GM12878 (cell line): ENCODE measurements around the gene CLDN5. TPM values are rescaled to one million over a fixed set of nuclear protein-coding genes. Genes with fewer than 3 reads are reported as not detected.

Source experiments
- ATAC-seq: fragments of 200-7000 bp; cut with Tn5 transposase; 3 replicates; pipeline ENCODE4 v1.9.1; 2020; ENCODE audit warnings: mild to moderate bottlenecking, moderate library complexity
- BruUV-seq: library from RNA; stranded (reverse); fragments of 400-500 nt; replicated peaks from 2 replicates; lab custom pipeline; 2021; lab: Mats Ljungman, UMichigan
- CTCF ChIA-PET: fragments of 300-600 bp; sonication (Branson Sonifier 250); formaldehyde crosslinking; extraction: SDS; loops from one replicate; lab custom pipeline; 2021; ENCODE audit warnings: inconsistent platforms; lab: Yijun Ruan, JAX
- POLR2A ChIA-PET: fragments of 350-600 bp; formaldehyde crosslinking; extraction: SDS; loops from one replicate; lab custom pipeline; 2021; ENCODE audit warnings: inconsistent platforms; lab: Charles Lee
- RAD21 ChIA-PET: fragments of 300-600 bp; sonication (Branson Sonifier 250); formaldehyde crosslinking; loops from one replicate; lab custom pipeline; 2023; ENCODE audit warnings: antibody characterized with exemption; ENCODE audit not compliant: unreplicated experiment; lab: Charles Lee
- SMC1A ChIA-PET: fragments of 300-600 bp; sonication (Branson Sonifier 250); formaldehyde crosslinking; loops from one replicate; lab custom pipeline; 2023; ENCODE audit not compliant: unreplicated experiment, uncharacterized antibody; lab: Charles Lee
- DNase-seq: peaks from one replicate; pipeline ENCODE4 v3.0.0-alpha.2; 2011; ENCODE audit warnings: low read depth, low spot score
- FAIRE-seq: peaks from 3 replicates; lab custom pipeline; 2011; peaks lifted over from hg19 to GRCh38; lab: Jason Lieb, UNC
- H2AFZ ChIP-seq: 2 replicates; pipeline ENCODE4 v1.6.0; 2011; ENCODE audit warnings: low read depth, low read length, control low read depth; ENCODE audit not compliant: control insufficient read depth
- H3K27ac ChIP-seq: 2 replicates; pipeline ENCODE4 v1.5.1; 2011; ENCODE audit warnings: control low read depth; ENCODE audit not compliant: control insufficient read depth, insufficient read depth
- H3K27me3 ChIP-seq, 2 experiments: replicated peaks in 1 of 2; 2 replicates each; pipeline versions ENCODE4 v1.6.0 to v1.6.1; 2011; ENCODE audit warnings: low read length in 1 of 2; ENCODE audit not compliant: control insufficient read depth in 2 of 2, insufficient read depth in 2 of 2
- H3K36me3 ChIP-seq, 2 experiments: 2 replicates each; pipeline ENCODE4 v1.5.1; 2011; ENCODE audit warnings: low read length in 1 of 2; ENCODE audit not compliant: control insufficient read depth in 2 of 2, insufficient read depth in 2 of 2
- H3K4me1 ChIP-seq: 2 replicates; pipeline ENCODE4 v1.6.1; 2011; ENCODE audit warnings: mild to moderate bottlenecking, low read length, moderate library complexity, mixed read lengths; ENCODE audit not compliant: control insufficient read depth, insufficient read depth
- H3K4me2 ChIP-seq: 2 replicates; pipeline ENCODE4 v1.6.0; 2011; ENCODE audit warnings: control low read depth; ENCODE audit not compliant: control insufficient read depth, insufficient read depth
- H3K4me3 ChIP-seq: fragments of 200-600 bp; sonication (generic); 2 replicates; pipeline ENCODE4 v1.5.1; 2016
- H3K79me2 ChIP-seq: 2 replicates; pipeline ENCODE4 v1.6.0; 2011; ENCODE audit warnings: low read length; ENCODE audit not compliant: control insufficient read depth, insufficient read depth
- H3K9ac ChIP-seq: 2 replicates; pipeline ENCODE4 v1.8.0; 2011; ENCODE audit warnings: low read length, control low read depth, mixed read lengths; ENCODE audit not compliant: control insufficient read depth, insufficient read depth
- H3K9me3 ChIP-seq: replicated peaks from 3 replicates; pipeline ENCODE4 v1.5.1; 2011; ENCODE audit warnings: mild to moderate bottlenecking, low read length; ENCODE audit not compliant: control insufficient read depth, insufficient read depth
- H4K20me1 ChIP-seq: 2 replicates; pipeline ENCODE4 v1.6.0; 2011; ENCODE audit not compliant: control insufficient read depth, insufficient read depth
- HCFC1 ChIP-seq: fragments of 150-350 bp; IDR thresholded peaks from 2 replicates; pipeline ENCODE4 v1.6.1; 2014; ENCODE audit warnings: low read length
- PAX5 ChIP-seq: IDR thresholded peaks from 2 replicates; pipeline ENCODE4 v1.6.1; 2011; ENCODE audit warnings: low read depth, low read length, borderline replicate concordance
- RB1 ChIP-seq: fragments of 450-650 bp; formaldehyde crosslinking; IDR thresholded peaks from 2 replicates; pipeline ENCODE4 v1.6.1; 2017; ENCODE audit warnings: mild to moderate bottlenecking, borderline replicate concordance
- RCOR1 ChIP-seq: conservative IDR thresholded peaks from 2 replicates; pipeline ENCODE4 v1.6.1; 2012; ENCODE audit warnings: low read depth, low read length, improper control_type of control experiment
- RELB ChIP-seq: fragments of 450-650 bp; IDR thresholded peaks from 2 replicates; pipeline ENCODE4 v1.6.1; 2017; ENCODE audit warnings: low read depth, mild to moderate bottlenecking, moderate library complexity
- RUNX3 ChIP-seq: IDR thresholded peaks from 2 replicates; pipeline ENCODE4 v1.6.1; 2012; ENCODE audit warnings: low read length, inconsistent platforms
- STAT1 ChIP-seq: fragments of 450-650 bp; conservative IDR thresholded peaks from 2 replicates; pipeline ENCODE4 v1.6.1; 2014; ENCODE audit warnings: antibody characterized with exemption, mild to moderate bottlenecking
- SUPT20H ChIP-seq: IDR thresholded peaks from 2 replicates; pipeline ENCODE4 v1.6.1; 2011; ENCODE audit warnings: low read depth, mild to moderate bottlenecking, low read length, moderate library complexity, borderline replicate concordance; ENCODE audit not compliant: control insufficient read depth
- ZSCAN29 ChIP-seq: fragments of 450-650 bp; IDR thresholded peaks from 2 replicates; pipeline ENCODE4 v1.6.1; 2017; ENCODE audit warnings: mild to moderate bottlenecking, moderate library complexity
- WGBS: methylation state at CpG from one replicate; pipeline ENCODE4 v1.1.6; 2016; ENCODE audit warnings: low lambda C conversion rate; ENCODE audit not compliant: insufficient replicate concordance, insufficient coverage; ENCODE audit errors: missing lambda C conversion rate; 5-methylcytosine and 5-hydroxymethylcytosine counted together
- in situ Hi-C: fragments of 300-500 bp; cut with MboI; formaldehyde crosslinking; loops from 9 replicates; pipeline ENCODE4 v1.14.3; 2018; ENCODE audit warnings: mixed read lengths
- intact Hi-C: fragments of 100-400 bp; cut with micrococcal nuclease; formaldehyde crosslinking; loops from one replicate; pipeline ENCODE4 v1.14.2; 2022; ENCODE audit not compliant: unreplicated experiment
- polyA plus RNA-seq, 11 experiments: library from polyadenylated mRNA; depleted of rRNA in 4 of 11; unstranded in 6 of 11; stranded (reverse) in 5 of 11; fragments of >200 nt; fragmentation: Nextera tagmentation in 4 of 11; fragmentation: Illumina TruSeq in 1 of 11; extraction: Ambion mirVana in 4 of 11; extraction: Trizol in 1 of 11; gene quantifications; 1 replicate in 1 of 11; 2 replicates in 10 of 11; pipeline versions ENCODE4 v1.2.1 to v1.2.3, GENCODE V29; 2011 to 2016; ENCODE audit warnings: inconsistent platforms in 2 of 11, missing spikeins in 2 of 11, low read depth in 1 of 11
- total RNA-seq, 4 experiments: library from RNA; depleted of rRNA in 3 of 4; stranded (reverse); fragments of >200 nt in 3 of 4; fragmentation: Illumina TruSeq in 1 of 4; extraction: Trizol in 1 of 4; gene quantifications; 2 replicates each; pipeline versions ENCODE4 v1.2.1 to v1.2.3, GENCODE V29; 2013 to 2021
- TF ChIP-seq, protein P1 (sequence below): IDR thresholded peaks from 2 replicates; pipeline ENCODE4 v1.6.1; 2012; ENCODE audit warnings: improper control_type of control experiment, low read depth, low read length; ENCODE audit not compliant: insufficient replicate concordance
- TF ChIP-seq, protein P2 (sequence below): fragments of 450-650 bp; IDR thresholded peaks from 2 replicates; pipeline ENCODE4 v1.6.1; 2017; ENCODE audit warnings: mild to moderate bottlenecking, low read depth, inconsistent platforms; ENCODE audit not compliant: poor library complexity, severe bottlenecking
- TF ChIP-seq, protein P3 (sequence below): IDR thresholded peaks from 2 replicates; pipeline ENCODE4 v1.6.1; 2011; ENCODE audit warnings: borderline replicate concordance, low read depth, mild to moderate bottlenecking, moderate library complexity, low read length; ENCODE audit not compliant: insufficient read depth, poor library complexity, severe bottlenecking

The CLDN5 gene
- total and polyA plus RNA-seq, 10 of the 15 experiments (the other 5 are each of a cell fraction or from before 2014, with no cell fraction given): 0.15 TPM; not detected in 9

DNA sequence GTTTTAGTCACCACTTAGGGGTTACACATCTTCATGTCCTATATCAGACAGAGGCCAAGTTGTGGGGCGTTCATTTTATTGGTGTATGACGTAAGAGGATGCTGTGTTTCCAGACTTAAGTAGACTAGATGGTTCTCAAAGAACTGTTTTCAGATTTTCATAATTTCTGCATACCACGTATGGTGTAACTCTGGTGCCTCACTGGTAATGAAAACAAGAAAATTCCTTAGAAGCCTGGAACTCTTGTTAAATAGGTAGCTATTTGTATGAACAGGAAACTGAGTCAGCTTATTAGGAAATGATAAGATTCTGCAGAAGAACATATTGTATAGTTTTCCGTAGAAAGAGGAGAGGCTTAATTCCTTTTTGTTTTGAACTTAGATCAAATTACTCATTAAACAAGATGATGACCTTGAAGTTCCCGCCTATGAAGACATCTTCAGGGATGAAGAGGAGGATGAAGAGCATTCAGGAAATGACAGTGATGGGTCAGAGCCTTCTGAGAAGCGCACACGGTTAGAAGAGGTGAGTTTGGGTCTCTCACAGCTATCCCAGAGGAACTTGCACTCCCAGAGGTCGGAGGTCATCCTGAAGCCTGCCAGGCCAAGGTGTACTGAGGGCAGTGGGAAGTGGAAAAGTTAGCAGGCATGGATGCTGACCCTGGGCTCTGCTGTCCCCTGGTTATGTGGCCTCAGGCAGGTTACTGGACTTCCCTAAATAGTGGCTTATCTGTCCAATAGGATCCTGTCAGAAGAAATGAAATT lies 40.5 kb downstream of the CLDN5 start:
- Histone ChIP-seq H3K36me3 (peaks cover 6 to 8% of the 10 kb centered on the region in 2 experiments; a peak in 3 of 4 replicates), H3K4me3 (no peak overlapping the region), H3K9ac (no peak overlapping the region), H2AFZ (no peak overlapping the region), H4K20me1 (no peaks in the 10 kb centered on the region), H3K4me2 (no peak overlapping the region), H3K9me3 (no peaks in the 10 kb centered on the region), H3K27ac (no peak overlapping the region), H3K79me2 (peaks cover 15% of the 10 kb centered on the region), H3K27me3 (no peaks in the 10 kb centered on the region), H3K4me1 (no peaks in the 10 kb centered on the region)
- SMC1A ChIA-PET: no interaction called here
- WGBS: 94% methylated on average over 8 of the region's 8 CpGs
- RAD21 ChIA-PET: no interaction called here
- in situ Hi-C loops: no loop called here
- CTCF ChIA-PET: interaction anchor here (0.9 to 1.0 kb wide), 2 partner anchors 9 to 19 kb away, joined by 3 to 4 read pairs; no protein-coding TSS in a partner anchor
- POLR2A ChIA-PET: interaction anchor here (0.5 kb wide), 1 partner anchor 256 kb away, joined by 3 read pairs; no protein-coding TSS in a partner anchor
- DNase-seq (no peak), FAIRE-seq (no peak), ATAC-seq (no peak)
- BruUV-seq: no TSS peak
- intact Hi-C loops: no loop called here
- no peak for TF ChIP-seq PAX5
- no peak for TF ChIP-seq HCFC1
- no peak for TF ChIP-seq RUNX3
- TF ChIP-seq RCOR1: no peak
- no peak for TF ChIP-seq RELB
- TF ChIP-seq STAT1: no peak
- no peak for TF ChIP-seq SUPT20H
- TF ChIP-seq, protein P1, sequence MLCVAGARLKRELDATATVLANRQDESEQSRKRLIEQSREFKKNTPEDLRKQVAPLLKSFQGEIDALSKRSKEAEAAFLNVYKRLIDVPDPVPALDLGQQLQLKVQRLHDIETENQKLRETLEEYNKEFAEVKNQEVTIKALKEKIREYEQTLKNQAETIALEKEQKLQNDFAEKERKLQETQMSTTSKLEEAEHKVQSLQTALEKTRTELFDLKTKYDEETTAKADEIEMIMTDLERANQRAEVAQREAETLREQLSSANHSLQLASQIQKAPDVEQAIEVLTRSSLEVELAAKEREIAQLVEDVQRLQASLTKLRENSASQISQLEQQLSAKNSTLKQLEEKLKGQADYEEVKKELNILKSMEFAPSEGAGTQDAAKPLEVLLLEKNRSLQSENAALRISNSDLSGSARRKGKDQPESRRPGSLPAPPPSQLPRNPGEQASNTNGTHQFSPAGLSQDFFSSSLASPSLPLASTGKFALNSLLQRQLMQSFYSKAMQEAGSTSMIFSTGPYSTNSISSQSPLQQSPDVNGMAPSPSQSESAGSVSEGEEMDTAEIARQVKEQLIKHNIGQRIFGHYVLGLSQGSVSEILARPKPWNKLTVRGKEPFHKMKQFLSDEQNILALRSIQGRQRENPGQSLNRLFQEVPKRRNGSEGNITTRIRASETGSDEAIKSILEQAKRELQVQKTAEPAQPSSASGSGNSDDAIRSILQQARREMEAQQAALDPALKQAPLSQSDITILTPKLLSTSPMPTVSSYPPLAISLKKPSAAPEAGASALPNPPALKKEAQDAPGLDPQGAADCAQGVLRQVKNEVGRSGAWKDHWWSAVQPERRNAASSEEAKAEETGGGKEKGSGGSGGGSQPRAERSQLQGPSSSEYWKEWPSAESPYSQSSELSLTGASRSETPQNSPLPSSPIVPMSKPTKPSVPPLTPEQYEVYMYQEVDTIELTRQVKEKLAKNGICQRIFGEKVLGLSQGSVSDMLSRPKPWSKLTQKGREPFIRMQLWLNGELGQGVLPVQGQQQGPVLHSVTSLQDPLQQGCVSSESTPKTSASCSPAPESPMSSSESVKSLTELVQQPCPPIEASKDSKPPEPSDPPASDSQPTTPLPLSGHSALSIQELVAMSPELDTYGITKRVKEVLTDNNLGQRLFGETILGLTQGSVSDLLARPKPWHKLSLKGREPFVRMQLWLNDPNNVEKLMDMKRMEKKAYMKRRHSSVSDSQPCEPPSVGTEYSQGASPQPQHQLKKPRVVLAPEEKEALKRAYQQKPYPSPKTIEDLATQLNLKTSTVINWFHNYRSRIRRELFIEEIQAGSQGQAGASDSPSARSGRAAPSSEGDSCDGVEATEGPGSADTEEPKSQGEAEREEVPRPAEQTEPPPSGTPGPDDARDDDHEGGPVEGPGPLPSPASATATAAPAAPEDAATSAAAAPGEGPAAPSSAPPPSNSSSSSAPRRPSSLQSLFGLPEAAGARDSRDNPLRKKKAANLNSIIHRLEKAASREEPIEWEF: no peak
- TF ChIP-seq, protein P2, sequence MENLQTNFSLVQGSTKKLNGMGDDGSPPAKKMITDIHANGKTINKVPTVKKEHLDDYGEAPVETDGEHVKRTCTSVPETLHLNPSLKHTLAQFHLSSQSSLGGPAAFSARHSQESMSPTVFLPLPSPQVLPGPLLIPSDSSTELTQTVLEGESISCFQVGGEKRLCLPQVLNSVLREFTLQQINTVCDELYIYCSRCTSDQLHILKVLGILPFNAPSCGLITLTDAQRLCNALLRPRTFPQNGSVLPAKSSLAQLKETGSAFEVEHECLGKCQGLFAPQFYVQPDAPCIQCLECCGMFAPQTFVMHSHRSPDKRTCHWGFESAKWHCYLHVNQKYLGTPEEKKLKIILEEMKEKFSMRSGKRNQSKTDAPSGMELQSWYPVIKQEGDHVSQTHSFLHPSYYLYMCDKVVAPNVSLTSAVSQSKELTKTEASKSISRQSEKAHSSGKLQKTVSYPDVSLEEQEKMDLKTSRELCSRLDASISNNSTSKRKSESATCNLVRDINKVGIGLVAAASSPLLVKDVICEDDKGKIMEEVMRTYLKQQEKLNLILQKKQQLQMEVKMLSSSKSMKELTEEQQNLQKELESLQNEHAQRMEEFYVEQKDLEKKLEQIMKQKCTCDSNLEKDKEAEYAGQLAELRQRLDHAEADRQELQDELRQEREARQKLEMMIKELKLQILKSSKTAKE: no peak
- TF ChIP-seq RB1: no peak
- TF ChIP-seq ZSCAN29: no peak
- TF ChIP-seq, protein P3, sequence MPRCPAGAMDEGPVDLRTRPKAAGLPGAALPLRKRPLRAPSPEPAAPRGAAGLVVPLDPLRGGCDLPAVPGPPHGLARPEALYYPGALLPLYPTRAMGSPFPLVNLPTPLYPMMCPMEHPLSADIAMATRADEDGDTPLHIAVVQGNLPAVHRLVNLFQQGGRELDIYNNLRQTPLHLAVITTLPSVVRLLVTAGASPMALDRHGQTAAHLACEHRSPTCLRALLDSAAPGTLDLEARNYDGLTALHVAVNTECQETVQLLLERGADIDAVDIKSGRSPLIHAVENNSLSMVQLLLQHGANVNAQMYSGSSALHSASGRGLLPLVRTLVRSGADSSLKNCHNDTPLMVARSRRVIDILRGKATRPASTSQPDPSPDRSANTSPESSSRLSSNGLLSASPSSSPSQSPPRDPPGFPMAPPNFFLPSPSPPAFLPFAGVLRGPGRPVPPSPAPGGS: no peak
